Measurements from ENCODE around the gene SBNO2.
"Not testable (repeated sequence)": the region's sequence is repeated elsewhere in the genome, so short reads cannot be mapped to it uniquely, and the experiment has no call there.

The SBNO2 gene

GRCh38 chr19:1122021-1122971 is 51.8 kb downstream of the SBNO2 start:
- no peak for DNase-seq (ENCODE audit: low read depth, low spot score)

GRCh38 chr19:1121395-1121794 is 52.7 kb downstream of the SBNO2 start:
- DNase-seq (ENCODE audit: low read depth, low spot score) = no peak

GRCh38 chr19:1119475-1120217 is 54.4 kb downstream of the SBNO2 start:
- DNase-seq (ENCODE audit: low read depth, low spot score) = no peak

GRCh38 chr19:1118999-1119398 is 55.1 kb downstream of the SBNO2 start:
- no peak for DNase-seq (ENCODE audit: low read depth, low spot score)

- DNase-seq (ENCODE audit: low read depth, low spot score) = no peak
Observed at GRCh38 chr19:1117654-1118053, 56.4 kb downstream of the SBNO2 start.

GRCh38 chr19:1116726-1117581 is 57.1 kb downstream of the SBNO2 start:
- DNase-seq (ENCODE audit: low read depth, low spot score) = no peak

GRCh38 chr19:1115646-1116420 is 58.2 kb downstream of the SBNO2 start:
- no peak for DNase-seq (ENCODE audit: low read depth, low spot score)

- DNase-seq (ENCODE audit: low read depth, low spot score) = not testable (repeated sequence)
Observed at GRCh38 chr19:1114728-1115127, 59.3 kb downstream of the SBNO2 start.

- no peak for DNase-seq (ENCODE audit: low read depth, low spot score)
Observed at GRCh38 chr19:1113986-1114483, 60.0 kb downstream of the SBNO2 start.

- DNase-seq (ENCODE audit: low read depth, low spot score) = no peak
Observed at GRCh38 chr19:1113030-1113985, 60.8 kb downstream of the SBNO2 start.

GRCh38 chr19:1112268-1113029 is 61.6 kb downstream of the SBNO2 start:
- DNase-seq (ENCODE audit: low read depth, low spot score) = no peak

GRCh38 chr19:1111641-1112267 is 62.3 kb downstream of the SBNO2 start:
- DNase-seq (ENCODE audit: low read depth, low spot score) = no peak

GRCh38 chr19:1110809-1111640 is 63.0 kb downstream of the SBNO2 start:
- no peak for DNase-seq (ENCODE audit: low read depth, low spot score)

GRCh38 chr19:1109697-1110671 is 64.1 kb downstream of the SBNO2 start:
- DNase-seq (ENCODE audit: low read depth, low spot score) = no peak

GRCh38 chr19:1109032-1109551 is 65.0 kb downstream of the SBNO2 start:
- DNase-seq (ENCODE audit: low read depth, low spot score) = no peak

Measured in iPS DF 19.7 (cell line).